Non-pigmented ciliary epithelial cell (primary cell): ENCODE data around the gene FAM174B.
"Not testable (repeated sequence)": the region's sequence is repeated elsewhere in the genome, so short reads cannot be mapped to it uniquely, and the experiment has no call there.

Experiments used
- DNase-seq: peaks from one replicate; pipeline ENCODE4 v3.0.0-alpha.2; 2010; ENCODE audit warnings: low read depth

Gene FAM174B

GRCh38 chr15:92617549-92618520, 37.7 kb downstream of the FAM174B start:
- DNase-seq, result peak; percentile 50

- DNase-seq, result no peak
These were observed 38.7 kb downstream of the FAM174B start for GRCh38 chr15:92616621-92617548.

GRCh38 chr15:92614791-92615785, 40.5 kb downstream of the FAM174B start:
- DNase-seq, result no peak

- DNase-seq, result no peak
These were observed 41.3 kb downstream of the FAM174B start for GRCh38 chr15:92614301-92614700.

DNA sequence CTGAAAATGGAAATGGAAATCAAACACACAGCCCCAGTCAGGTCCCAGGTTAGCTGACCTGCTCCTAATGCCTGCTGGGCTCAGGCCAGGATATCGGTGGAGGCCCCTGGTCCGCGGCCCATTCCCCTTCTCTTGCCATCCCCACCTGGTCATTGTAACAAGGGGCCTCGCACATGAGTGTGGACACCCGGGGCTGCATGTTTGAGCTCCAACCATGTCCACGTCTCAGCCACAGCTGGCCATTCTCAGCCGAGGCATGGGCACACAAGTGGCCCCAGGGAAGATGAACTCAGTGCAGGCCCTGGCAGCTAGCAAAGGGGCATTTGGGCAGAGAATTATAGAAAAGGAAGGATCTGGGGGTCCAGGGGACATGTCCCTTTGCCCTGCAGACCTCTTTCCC, 41.7 kb downstream of the FAM174B start:
- no peak for DNase-seq

GRCh38 chr15:92612891-92613290, 42.7 kb downstream of the FAM174B start:
- DNase-seq, result no peak

- no peak for DNase-seq
These were observed 43.4 kb downstream of the FAM174B start for GRCh38 chr15:92611995-92612745.

GRCh38 chr15:92611150-92611549, 44.4 kb downstream of the FAM174B start:
- DNase-seq, result no peak

- no peak for DNase-seq
These were observed 45.5 kb downstream of the FAM174B start for GRCh38 chr15:92610101-92610520.

- no peak for DNase-seq
These were observed 46.5 kb downstream of the FAM174B start for GRCh38 chr15:92608866-92609700.

GRCh38 chr15:92606836-92607150, 48.8 kb downstream of the FAM174B start:
- DNase-seq, result not testable (repeated sequence)

DNA sequence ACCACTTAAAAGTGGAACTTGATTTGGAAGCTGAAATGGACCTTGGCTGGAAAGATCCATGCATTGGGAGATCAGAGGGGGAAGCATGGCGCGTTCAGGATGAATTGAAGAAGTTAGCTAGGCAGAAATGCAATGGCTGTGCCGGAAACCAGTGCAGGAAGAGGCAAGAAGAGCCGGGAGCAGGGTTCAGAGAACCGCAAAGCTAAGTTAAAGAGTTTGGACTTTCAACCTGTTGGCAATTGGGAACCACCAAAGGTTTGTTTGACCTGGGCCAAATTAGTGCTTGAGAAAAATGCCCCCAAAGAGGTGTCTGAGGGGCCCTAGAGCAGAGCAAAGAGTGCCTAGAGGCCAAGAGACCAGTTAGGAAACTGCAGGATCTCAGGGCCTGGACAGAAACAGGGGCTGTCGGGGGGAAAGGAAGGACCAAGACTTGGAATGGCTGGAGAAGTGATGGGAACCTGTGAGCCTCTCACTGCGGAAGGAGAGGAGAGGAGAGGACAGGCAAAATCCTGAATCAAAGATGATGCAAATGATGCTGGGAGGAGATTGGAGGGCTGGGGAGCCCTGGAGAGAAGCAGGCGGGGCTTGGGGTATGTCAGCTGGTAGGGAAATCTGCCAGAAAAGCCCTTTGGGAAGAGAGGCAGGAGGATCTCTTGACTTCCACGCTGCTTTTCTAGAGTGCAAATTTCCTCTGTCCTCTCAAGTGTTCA, 49.3 kb downstream of the FAM174B start:
- no peak for DNase-seq

DNA sequence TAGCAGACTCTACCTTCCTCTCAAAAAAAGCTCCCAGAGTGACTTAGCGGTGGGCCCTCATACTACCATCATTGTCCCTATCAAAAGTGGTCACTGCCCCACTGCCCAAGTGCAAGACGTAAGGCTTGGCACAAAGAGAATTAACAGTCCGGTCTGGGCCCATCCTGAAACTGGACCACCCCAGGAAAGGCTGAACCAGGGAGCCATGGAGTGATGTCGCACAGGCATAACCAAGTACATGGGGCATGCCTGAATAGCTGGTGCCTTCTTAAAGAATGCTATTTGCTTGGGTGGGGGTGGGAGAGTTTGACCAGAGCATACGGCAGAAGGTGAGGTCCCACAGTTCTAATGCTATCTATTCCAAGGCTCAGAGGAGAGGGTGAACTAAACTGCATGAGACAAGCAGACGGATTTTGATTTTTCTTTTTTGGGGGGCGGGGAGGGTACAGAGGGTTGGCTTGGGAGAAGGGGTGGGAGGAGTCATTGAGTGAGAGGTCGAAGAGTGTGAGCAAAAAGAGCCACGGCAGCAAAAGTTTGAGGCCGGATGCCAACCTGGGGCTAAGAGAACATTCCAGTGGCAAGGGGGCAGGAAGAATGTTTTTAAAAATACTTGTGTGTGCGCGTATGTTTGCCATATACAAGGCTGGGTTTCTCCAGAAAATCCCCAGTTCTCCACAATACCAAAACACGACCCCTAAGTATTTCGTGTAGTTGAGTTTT, 50.2 kb downstream of the FAM174B start:
- DNase-seq, result no peak

DNA sequence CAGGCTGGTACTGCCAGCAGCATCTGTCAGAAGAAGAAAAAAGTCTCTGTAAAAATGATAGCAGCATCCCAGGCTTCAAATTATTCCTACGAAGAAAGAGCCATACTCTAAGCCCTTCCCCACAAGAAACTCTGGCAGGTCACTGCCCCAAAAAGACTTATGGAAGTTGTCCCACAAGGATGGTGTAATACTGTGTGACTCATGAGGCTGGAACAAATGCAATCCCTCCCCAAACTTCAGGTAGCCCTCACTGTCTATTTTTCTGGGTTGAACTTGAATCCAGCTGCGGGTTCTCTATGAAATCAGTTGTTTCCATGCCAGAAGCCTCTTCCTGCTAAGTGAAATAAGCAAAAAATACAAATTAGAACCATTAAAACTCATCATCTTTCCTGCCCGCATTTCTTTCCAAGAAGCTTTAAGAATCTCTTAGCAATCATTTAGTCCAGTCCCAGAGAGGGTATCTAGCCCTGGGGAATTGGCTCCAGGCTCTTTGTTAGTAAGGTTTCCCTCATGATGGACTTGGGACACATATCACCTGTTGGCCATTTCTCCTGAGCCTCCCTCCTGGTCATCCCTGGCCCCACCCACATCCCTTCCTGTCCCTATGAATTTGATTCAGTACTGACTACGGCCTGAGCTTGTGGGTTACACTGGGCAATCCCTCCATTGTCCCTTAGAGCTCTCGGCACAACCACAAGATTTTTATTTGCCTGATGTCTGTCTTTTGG, 51.7 kb downstream of the FAM174B start:
- DNase-seq, result no peak

- DNase-seq, result no peak
These were observed 52.3 kb downstream of the FAM174B start for GRCh38 chr15:92603278-92603677.

DNA sequence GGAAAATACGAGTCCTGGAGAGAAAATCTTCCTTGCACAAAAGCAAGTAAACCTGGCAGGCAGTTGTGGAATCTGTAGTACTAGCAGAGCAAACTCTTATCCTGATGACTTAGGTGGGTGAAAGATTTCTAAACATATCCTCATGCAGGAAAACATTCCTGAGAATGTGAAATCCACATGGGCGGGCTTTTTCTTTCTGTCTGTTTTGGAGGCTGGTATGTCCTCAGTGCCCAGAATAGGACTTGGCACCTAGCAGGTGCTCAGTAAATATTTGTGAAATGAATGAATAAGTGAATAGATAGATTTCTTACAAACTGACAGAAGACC, 53.3 kb downstream of the FAM174B start:
- no peak for DNase-seq

DNA sequence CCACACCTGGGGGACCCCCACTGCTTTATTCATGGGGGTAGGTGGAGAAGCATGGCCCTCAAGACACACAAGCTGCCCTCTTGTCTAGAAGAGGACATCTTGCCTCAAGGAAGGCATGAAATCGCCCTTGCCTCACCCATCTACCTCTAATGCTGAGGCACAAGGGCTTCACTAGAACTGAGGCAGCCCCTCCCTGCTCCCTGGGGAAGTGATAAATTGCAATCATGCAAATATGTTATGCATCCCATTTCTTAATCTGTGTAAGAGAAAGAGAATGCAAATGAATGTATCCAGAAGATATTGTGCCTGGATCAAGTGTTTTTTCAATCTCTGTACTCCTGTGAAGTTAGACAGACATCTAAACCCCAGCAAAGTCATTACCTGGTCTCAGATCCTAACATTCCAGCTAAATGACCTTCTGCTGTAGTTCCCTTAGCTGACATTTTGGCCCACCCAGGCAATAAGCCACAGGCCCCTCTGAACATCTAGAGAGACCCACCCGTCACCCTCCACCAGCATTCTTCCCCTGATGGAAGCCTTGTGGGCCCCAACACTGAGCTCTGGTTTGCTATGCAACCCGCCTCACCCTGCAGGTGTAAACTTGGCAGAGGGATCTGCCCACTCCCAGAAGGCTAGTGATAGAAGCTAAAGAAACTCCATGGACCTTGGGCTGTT, 53.8 kb downstream of the FAM174B start:
- DNase-seq, result no peak
